MM.1S (cell line): ENCODE measurements around the gene MAP3K5.

ENCODE experiments used
- CTCF ChIP-seq: fragments of 300-600 bp; sonication (generic); IDR thresholded peaks from 2 replicates; pipeline ENCODE4 v1.5.1; 2016; ENCODE audit warnings: antibody characterized with exemption, low read length, mixed read lengths
- EZH2 ChIP-seq: fragments of 300-600 bp; sonication (generic); optimal IDR thresholded peaks from 2 replicates; pipeline ENCODE3; 2017; ENCODE audit warnings: low read depth, mild to moderate bottlenecking, antibody characterized with exemption, low read length, mixed read lengths

- TF ChIP-seq EZH2: no peak
- no peak for TF ChIP-seq CTCF
Measured at GRCh38 chr6:136658711-136659110, 133.6 kb downstream of the MAP3K5 start.
